Fibroblast of lung (primary cell): ENCODE measurements around the gene ROPN1L. TPM values are rescaled to one million over a fixed set of nuclear protein-coding genes. Genes with fewer than 3 reads are reported as not detected.

Experiments used
- DNase-seq, 2 donors: peaks; one replicate each; pipeline versions ENCODE4 v3.0.0 to v3.0.0-alpha.2; 2010; ENCODE audit warnings: low read depth in 2 of 2
- H2AFZ ChIP-seq: 2 replicates; pipeline ENCODE4 v1.5.1; 2012; ENCODE audit warnings: low read length, control low read depth, inconsistent platforms
- H3K27ac ChIP-seq: 2 replicates; pipeline ENCODE4 v1.5.1; 2011; ENCODE audit warnings: low read length, control low read depth; ENCODE audit not compliant: insufficient read depth
- H3K27me3 ChIP-seq: 2 replicates; pipeline ENCODE4 v1.5.1; 2011; ENCODE audit warnings: mild to moderate bottlenecking, low read length; ENCODE audit not compliant: control insufficient read depth, insufficient read depth
- H3K36me3 ChIP-seq: 2 replicates; pipeline ENCODE4 v1.5.1; 2011; ENCODE audit warnings: low read length; ENCODE audit not compliant: control insufficient read depth, insufficient read depth
- H3K4me1 ChIP-seq: 2 replicates; pipeline ENCODE4 v1.5.1; 2011; ENCODE audit warnings: low read length; ENCODE audit not compliant: control insufficient read depth, insufficient read depth; ENCODE audit errors: extremely low read depth
- H3K4me2 ChIP-seq: 2 replicates; pipeline ENCODE4 v1.5.1; 2011; ENCODE audit warnings: low read length, control low read depth; ENCODE audit not compliant: insufficient read depth; ENCODE audit errors: extremely low read depth
- H3K4me3 ChIP-seq, 4 experiments: fragments of 200-600 bp in 1 of 4; sonication (generic) in 1 of 4; replicated peaks in 1 of 4; 2 replicates each; pipeline ENCODE4 v1.5.1; 2011 to 2016; ENCODE audit warnings: low read length in 4 of 4, low read depth in 3 of 4, mild to moderate bottlenecking in 3 of 4, control low read depth in 2 of 4, inconsistent platforms in 1 of 4, mixed read lengths in 1 of 4; ENCODE audit not compliant: insufficient read depth in 1 of 4; ENCODE audit errors: control extremely low read depth in 1 of 4
- H3K79me2 ChIP-seq: 2 replicates; pipeline ENCODE4 v1.5.1; 2012; ENCODE audit warnings: mild to moderate bottlenecking, low read length, inconsistent platforms; ENCODE audit not compliant: control insufficient read depth, insufficient read depth
- H3K9ac ChIP-seq: 2 replicates; pipeline ENCODE4 v1.5.1; 2011; ENCODE audit warnings: mild to moderate bottlenecking, low read length, control low read depth; ENCODE audit not compliant: insufficient read depth
- H3K9me3 ChIP-seq: 2 replicates; pipeline ENCODE4 v1.5.1; 2012; ENCODE audit warnings: low read depth, low read length; ENCODE audit not compliant: control insufficient read depth, insufficient read depth
- H4K20me1 ChIP-seq: 2 replicates; pipeline ENCODE4 v1.5.1; 2011; ENCODE audit warnings: low read length; ENCODE audit not compliant: control insufficient read depth, insufficient read depth; ENCODE audit errors: extremely low read depth
- CTCF ChIP-seq, 2 donors: IDR thresholded peaks in 1 of 2; conservative IDR thresholded peaks in 1 of 2; 1 replicate in 1 of 2; 2 replicates in 1 of 2; pipeline ENCODE4 v1.5.1; 2011 to 2012; ENCODE audit warnings: low read length in 2 of 2, control low read depth in 1 of 2, inconsistent platforms in 1 of 2, low read depth in 1 of 2, mild to moderate bottlenecking in 1 of 2
- EZH2 ChIP-seq: IDR thresholded peaks from 2 replicates; pipeline ENCODE4 v1.5.1; 2012; ENCODE audit warnings: low read length, control low read depth, mild to moderate bottlenecking; ENCODE audit errors: missing control alignments
- polyA plus RNA-seq, 2 donors: library from polyadenylated mRNA; depleted of rRNA in 1 of 2; stranded (reverse) in 1 of 2; unstranded in 1 of 2; fragments of >200 nt; gene quantifications; 2 replicates each; pipeline ENCODE4 v1.2.1, GENCODE V29; 2011 to 2012; ENCODE audit warnings: missing spikeins in 1 of 2
- total RNA-seq: library from RNA; depleted of rRNA; stranded (reverse); fragments of >200 nt; gene quantifications from 2 replicates; pipeline ENCODE4 v1.2.1, GENCODE V29; 2014

ROPN1L gene
- total and polyA plus RNA-seq, 2 donors (not counting 1 experiment from before 2014, with no cell fraction given), result 0.17 to 0.26 TPM

- no peaks in the 10 kb centered on the region for H3K9me3 ChIP-seq
- H3K36me3 ChIP-seq, result peaks cover 9% of the 10 kb centered on the region
- no peaks in the 10 kb centered on the region for H3K4me1 ChIP-seq
- no peak overlapping the region for H3K9ac ChIP-seq
- TF ChIP-seq EZH2 (no peak), CTCF (conservative IDR thresholded peaks at IDR 0.05 in 1 of 2, IDR thresholded peaks at IDR 0.05 in 1 of 2; ENCODE audit: low read depth in 1 of 2, low read length in 2 of 2) (no peak)
- H3K4me3 ChIP-seq, result no peak overlapping the region
- H3K4me2 ChIP-seq, result no peak overlapping the region
- H3K27me3 ChIP-seq, result no peaks in the 10 kb centered on the region
- no peak for DNase-seq
- no peak overlapping the region for H2AFZ ChIP-seq
- no peaks in the 10 kb centered on the region for H3K79me2 ChIP-seq
- no peak overlapping the region for H3K27ac ChIP-seq
- H4K20me1 ChIP-seq, result no peaks in the 10 kb centered on the region
These were observed 30.3 kb upstream of the ROPN1L start for GRCh38 chr5:10411336-10411735.

DNA sequence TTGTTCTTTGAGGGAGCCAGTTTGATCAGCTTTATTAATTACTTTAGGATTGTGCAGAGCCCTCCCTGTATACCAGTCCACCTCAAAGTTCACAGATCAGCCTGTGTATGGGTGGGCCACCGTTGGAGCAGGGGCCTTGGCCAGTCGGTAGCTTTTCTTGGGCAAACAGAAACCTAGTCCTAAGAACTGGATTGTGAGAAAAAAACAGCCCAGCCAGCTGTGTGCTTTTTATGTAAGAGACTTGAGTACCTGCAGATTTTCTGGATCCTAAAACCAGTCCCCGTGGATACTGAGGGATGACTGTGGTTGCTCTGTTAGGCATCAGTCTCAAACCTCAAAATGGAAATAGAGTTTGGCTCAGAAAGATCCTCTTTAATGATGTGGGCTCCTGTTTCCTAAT, 24.8 kb upstream of the ROPN1L start:
- H3K79me2 ChIP-seq, result no peaks in the 10 kb centered on the region
- no peaks in the 10 kb centered on the region for H3K27me3 ChIP-seq
- peaks cover 3% of the 10 kb centered on the region for H3K4me1 ChIP-seq
- H3K4me3 ChIP-seq, result no peak overlapping the region
- no peak overlapping the region for H2AFZ ChIP-seq
- DNase-seq, result no peak
- TF ChIP-seq CTCF (conservative IDR thresholded peaks at IDR 0.05 in 1 of 2, IDR thresholded peaks at IDR 0.05 in 1 of 2; ENCODE audit: low read depth in 1 of 2, low read length in 2 of 2) (no peak), EZH2 (no peak)
- H3K9me3 ChIP-seq, result no peaks in the 10 kb centered on the region
- H3K9ac ChIP-seq, result no peak overlapping the region
- H4K20me1 ChIP-seq, result no peaks in the 10 kb centered on the region
- no peak overlapping the region for H3K4me2 ChIP-seq
- peaks cover 8% of the 10 kb centered on the region for H3K36me3 ChIP-seq
- no peak overlapping the region for H3K27ac ChIP-seq

- no peaks in the 10 kb centered on the region for H3K27me3 ChIP-seq
- no peaks in the 10 kb centered on the region for H4K20me1 ChIP-seq
- no peak for DNase-seq
- H2AFZ ChIP-seq, result no peak overlapping the region
- H3K4me1 ChIP-seq, result peaks cover 3% of the 10 kb centered on the region
- H3K4me2 ChIP-seq, result no peak overlapping the region
- H3K9me3 ChIP-seq, result no peaks in the 10 kb centered on the region
- H3K4me3 ChIP-seq, result no peak overlapping the region
- no peak overlapping the region for H3K27ac ChIP-seq
- peaks cover 4% of the 10 kb centered on the region for H3K36me3 ChIP-seq
- no peaks in the 10 kb centered on the region for H3K79me2 ChIP-seq
- no peak overlapping the region for H3K9ac ChIP-seq
- TF ChIP-seq CTCF (conservative IDR thresholded peaks at IDR 0.05 in 1 of 2, IDR thresholded peaks at IDR 0.05 in 1 of 2; ENCODE audit: low read depth in 1 of 2, low read length in 2 of 2) (no peak), EZH2 (no peak)
These were observed 22.9 kb upstream of the ROPN1L start for GRCh38 chr5:10418654-10419345.
